ENCODE data around the gene FGF21.
"Not testable (repeated sequence)": the region's sequence is repeated elsewhere in the genome, so short reads cannot be mapped to it uniquely, and the experiment has no call there.

The FGF21 gene

GRCh38 chr19:48755084-48755641 lies at the start of gene FGF21:
FGF21 (plus strand) TSS chr19:48755524; CDS start chr19:48756237, 713 bp downstream.
- no peak for DNase-seq

GRCh38 chr19:48708471-48708870 lies 46.9 kb upstream of the FGF21 start:
- DNase-seq, result no peak

GRCh38 chr19:48711106-48711662 lies 44.1 kb upstream of the FGF21 start:
- DNase-seq, result no peak

GRCh38 chr19:48713041-48713863 lies 42.1 kb upstream of the FGF21 start:
- no peak for DNase-seq

GRCh38 chr19:48713864-48714755 lies 41.2 kb upstream of the FGF21 start:
- peak; percentile 100 for DNase-seq

- DNase-seq, result no peak
These were observed 40.3 kb upstream of the FGF21 start for GRCh38 chr19:48714759-48715675.

- peak; percentile 62 for DNase-seq
These were observed 39.6 kb upstream of the FGF21 start for GRCh38 chr19:48715681-48716171.

GRCh38 chr19:48716562-48717291 lies 38.6 kb upstream of the FGF21 start:
- DNase-seq, result peak; percentile 96

GRCh38 chr19:48718106-48718505 lies 37.2 kb upstream of the FGF21 start:
- DNase-seq, result not testable (repeated sequence)

GRCh38 chr19:48718711-48719231 lies 36.6 kb upstream of the FGF21 start:
- DNase-seq, result peak; percentile 57

- peak; percentile 74 for DNase-seq
These were observed 35.8 kb upstream of the FGF21 start, which contains the start of gene MAMSTR for GRCh38 chr19:48719263-48720171. MAMSTR (minus strand) TSS chr19:48719725; CDS start chr19:48719031, 694 bp downstream.

GRCh38 chr19:48720251-48720612 lies 35.1 kb upstream of the FGF21 start:
- no peak for DNase-seq

- DNase-seq, result peak; percentile 99
These were observed 34.6 kb upstream of the FGF21 start for GRCh38 chr19:48720613-48721296.

GRCh38 chr19:48722196-48722708 lies 33.1 kb upstream of the FGF21 start:
- no peak for DNase-seq

GRCh38 chr19:48724796-48725753 lies 30.2 kb upstream of the FGF21 start:
- peak; percentile 88 for DNase-seq

- no peak for DNase-seq
These were observed 28.8 kb upstream of the FGF21 start for GRCh38 chr19:48726556-48726955.

- DNase-seq, result no peak
These were observed 26.2 kb upstream of the FGF21 start for GRCh38 chr19:48728911-48729664.

Measured in left hindlimb (tissue), 1 donor.